ENCODE data around the gene ZNF331.

ZNF331 gene

DNA sequence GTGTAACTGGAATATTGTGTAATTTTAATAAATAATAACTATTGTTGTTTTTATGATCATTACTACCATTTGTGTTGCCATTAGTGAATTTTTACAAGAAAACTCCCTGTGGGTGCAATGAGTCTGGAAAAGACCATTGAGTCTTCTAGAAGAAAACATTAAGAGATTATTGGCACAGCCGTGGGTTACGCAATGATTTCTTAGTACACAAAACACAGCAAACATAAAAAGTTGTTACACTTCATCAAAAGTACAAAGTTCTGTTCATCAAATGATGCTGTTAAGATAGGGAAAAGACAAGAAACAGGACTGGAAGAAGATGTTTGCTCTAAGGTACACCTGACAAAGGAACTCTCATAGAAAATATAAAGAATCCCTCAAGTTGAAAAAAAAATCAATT lies 41.6 kb downstream of the ZNF331 start:
- no peak for DNase-seq

DNA sequence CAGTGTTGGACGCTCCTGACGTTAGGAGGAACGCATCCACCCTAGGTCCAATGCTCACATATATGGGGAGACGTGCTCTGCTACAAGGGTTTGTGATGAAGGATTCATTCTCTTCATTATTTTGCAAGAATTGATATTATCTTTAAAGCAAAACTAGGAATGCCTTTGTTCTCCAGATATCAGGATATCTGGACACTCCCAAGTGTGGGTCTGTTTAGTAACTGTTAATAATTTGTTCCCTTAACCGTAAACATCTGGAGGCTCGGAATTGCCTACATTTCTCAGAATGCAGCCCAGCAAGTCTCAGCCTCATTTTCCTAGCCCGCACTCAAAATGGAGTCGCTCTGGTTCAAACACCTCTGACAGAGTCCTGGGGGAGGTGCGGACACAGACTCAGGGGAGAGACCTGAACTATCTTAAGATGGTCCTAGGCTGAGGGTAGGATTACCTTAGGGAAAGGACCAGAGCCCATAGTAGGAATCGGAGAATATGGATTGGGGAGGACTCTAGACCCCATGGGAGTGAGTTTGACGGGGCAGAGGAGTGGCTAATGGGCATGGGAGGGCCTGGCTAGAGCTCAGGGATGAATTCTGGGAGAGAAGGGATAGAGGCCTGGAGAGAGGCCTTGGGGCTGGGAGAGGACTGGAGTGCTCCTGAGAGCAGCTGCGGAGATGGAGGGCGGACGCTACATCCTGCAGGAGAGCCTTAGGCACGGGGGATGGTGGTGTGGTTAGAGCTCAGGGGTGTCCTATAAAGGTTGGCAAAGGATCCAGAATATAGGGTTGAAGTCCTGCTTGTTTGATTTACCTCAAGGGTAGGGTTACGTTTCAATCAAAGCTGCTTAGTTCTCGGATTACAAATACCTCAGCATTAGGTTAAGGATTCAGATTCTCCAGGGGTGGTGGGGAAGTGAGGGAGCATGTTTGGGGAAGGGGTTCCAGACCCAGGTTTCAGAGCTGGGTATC lies 43.2 kb downstream of the ZNF331 start:
- DNase-seq = no peak

DNA sequence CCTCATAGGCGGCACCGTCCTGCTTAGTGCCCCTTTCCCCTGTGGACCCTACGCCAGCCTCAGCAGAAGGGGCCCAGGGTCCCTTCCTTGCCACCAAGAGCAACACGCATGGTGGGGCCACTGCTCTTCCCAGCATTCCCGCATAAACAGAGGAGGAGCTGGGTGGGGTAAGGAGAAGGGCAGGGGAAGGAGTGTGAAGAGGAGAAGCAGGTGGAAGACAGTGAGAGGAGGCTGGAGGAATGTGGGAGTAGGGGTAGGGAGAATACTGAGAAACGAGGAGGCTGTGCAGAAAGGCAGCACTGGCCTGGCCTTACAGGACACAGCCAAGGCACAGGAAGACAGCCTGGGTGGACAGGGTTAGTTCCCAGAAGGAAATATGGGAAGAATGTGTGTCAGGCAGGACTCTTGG lies 43.9 kb downstream of the ZNF331 start:
- no peak for DNase-seq

DNA sequence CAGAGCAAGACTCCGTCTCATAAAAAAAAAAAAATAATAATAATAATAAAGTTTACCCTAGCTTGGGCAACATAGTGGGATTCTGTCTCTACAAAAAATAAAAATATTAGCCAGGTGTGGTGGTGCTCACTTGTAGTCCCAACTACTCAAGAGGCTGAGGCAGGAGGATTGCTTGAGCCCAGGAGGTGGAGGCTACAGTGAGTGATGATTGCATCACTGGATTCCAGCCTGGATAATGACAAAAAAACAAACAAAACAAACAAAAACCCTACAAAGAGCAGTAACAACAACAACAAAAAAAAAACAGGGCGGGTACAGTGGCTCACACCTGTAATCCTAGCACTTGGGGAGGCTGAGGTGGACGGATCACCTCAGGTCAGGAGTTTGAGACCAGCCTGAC lies 45.2 kb downstream of the ZNF331 start:
- no peak for DNase-seq

DNA sequence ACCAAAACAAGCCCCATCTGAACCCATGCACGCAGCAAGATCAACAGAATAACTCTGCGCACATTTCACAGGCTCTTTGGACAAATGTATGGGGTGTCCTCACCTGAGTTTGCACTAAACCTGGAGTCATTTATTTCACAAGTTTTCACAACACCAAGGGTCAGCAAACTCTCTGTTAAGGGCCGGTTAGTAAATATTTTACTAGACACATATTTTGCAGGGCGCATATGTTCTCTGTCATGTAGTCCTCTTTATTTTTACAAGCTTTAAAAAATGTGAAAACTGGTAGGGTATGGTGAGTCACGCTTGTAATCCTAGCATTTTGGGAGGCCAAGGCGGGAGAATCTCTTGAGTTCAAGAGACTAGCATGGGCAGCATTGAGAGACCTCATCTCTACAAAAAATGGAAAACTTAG lies 48.3 kb downstream of the ZNF331 start:
- DNase-seq = no peak

DNA sequence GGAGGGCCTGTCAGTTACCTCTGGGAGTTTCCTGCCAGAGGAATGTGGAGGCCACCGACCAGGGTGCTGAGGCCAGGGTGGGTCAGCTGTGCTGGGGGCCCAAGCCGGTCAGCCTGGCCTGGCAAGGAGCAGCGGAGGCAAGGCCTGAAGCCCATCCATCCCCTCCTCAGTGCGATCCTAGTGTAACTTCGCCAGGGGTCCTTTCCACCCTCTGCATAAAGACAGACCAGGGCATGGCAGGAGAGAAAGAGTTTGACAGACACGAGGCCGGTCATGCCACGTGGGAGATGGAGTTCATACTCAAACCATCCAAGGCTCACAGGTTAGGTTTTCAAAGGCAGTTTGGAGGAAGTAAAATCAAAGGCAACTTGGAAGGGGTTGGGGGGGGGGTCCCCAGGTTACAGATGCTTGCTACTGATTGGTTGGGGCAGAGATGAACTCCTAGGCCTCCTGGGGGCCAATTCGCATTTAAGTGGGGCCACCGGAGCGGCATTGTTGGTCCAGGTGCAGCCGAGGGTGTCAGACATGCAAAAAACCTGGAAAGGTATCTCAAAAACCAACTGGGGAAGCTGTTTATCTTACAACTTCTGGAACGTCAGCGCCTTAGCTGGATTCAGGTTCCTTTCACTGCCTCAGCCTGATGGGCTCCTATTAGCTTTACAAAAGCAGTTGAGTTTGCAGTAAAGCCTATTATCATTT lies 57.0 kb downstream of the ZNF331 start:
- no peak for DNase-seq

DNA sequence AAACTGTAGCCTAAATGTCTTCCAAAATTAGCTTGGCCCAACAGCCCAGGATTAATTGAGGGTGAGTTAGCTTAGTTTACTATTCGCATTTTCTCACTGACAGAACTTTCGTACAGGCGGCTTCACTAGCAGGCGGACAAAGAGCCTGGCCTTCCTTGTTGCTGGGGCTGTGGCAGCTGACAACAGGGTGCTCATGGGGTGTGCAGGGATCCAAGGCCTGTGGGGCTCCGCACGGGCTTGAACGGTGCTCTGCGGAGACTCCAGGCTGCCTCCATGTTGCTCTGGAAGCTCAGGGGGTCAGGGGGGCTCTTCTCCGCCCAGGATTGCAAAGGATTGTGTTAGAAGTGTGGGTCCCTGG lies 57.5 kb downstream of the ZNF331 start:
- no peak for DNase-seq

DNA sequence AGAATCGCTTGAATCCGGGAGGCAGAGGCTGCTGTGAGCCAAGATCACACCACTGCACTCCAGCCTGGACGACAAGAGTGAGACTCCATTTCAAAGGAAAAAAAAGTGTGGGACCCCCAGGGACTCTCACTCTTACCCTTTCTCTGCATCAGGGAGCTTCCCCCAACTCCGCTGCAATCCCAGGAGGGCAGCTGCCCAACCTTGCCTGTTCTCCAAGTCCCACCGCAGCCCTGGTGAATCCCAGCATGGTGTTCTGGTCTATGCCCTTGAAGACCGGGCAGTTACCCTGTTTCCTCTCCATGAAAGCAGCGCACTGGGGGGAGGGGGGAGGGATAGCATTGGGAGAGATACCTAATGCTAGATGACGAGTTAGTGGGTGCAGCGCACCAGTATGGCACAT lies 58.1 kb downstream of the ZNF331 start:
- no peak for DNase-seq

DNA sequence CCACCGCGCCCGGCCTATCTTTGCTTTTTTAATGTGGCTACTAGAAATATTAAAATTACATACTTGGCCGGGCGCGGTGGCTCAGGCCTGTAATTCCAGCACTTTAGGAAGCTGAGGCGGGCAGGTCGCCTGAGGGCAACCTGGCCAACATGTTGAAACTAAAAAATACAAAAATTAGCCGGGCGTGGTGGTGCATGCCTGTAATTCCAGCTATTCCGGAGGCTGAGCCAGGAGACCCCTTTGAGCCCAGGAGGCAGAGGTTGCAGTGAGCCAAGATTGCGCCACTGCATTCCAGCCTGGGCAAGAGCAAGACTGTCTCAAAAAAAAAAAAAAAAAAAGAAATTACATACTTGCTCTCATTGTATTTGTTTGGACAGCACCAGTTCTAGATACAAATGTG lies 59.1 kb downstream of the ZNF331 start:
- no peak for DNase-seq

DNA sequence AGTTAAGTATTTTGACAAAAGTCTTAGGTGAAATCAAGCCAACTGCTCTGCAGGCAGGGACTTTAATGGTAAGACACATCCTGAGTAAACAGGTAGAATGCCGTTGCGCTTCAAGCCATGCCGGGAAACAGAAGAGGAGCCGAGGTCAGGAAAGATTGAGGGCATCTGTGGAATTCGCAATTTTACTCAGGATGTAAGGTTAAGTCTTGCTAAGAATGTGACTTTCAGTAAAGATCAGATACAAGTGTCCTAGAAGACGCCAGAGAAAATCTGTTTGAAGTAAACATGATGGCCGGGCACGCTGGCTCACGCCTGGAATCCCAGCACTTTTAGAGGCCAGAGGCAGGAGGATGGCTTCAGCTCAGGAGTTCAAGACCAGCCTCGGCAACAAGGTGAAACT lies 60.4 kb downstream of the ZNF331 start:
- DNase-seq = no peak

DNA sequence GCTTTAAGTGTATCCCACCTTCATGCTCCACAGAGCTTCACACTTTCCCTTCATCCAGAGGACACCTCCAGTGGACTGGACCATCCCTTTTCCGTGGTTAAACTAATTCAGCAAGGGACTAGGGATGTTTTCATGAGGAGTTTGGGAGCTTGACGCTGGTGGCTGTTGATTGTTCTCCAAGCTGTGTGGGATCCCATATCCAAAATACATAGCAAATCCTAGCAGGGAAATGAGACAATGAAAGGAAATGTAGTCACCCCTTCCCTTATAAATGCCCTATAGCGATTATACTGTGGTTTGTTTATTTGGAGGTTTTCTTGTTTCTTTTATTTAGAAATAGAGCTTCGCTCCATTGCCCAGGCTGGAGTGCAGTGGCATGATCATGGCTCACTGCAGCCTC lies 62.3 kb downstream of the ZNF331 start:
- no peak for DNase-seq

DNA sequence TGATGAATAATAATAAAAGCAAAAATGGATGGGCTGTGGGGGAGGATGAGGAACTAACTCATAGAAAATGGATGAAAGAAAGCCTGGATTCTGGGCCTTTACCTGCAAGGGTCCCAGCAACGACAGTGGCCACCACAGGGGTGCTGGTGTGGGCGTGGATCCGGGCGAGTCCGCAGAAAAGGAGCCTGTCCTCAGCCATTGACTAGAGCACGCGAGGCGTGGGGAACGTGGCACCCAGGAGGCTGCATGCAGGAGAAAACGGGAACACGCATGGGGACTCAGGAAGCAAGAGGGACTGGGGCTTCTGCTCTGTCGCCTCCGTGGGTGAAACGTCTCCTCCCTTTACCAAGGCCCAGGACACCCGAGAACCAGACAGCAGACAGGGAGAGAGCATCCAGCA lies 68.1 kb downstream of the ZNF331 start:
- DNase-seq = no peak

DNA sequence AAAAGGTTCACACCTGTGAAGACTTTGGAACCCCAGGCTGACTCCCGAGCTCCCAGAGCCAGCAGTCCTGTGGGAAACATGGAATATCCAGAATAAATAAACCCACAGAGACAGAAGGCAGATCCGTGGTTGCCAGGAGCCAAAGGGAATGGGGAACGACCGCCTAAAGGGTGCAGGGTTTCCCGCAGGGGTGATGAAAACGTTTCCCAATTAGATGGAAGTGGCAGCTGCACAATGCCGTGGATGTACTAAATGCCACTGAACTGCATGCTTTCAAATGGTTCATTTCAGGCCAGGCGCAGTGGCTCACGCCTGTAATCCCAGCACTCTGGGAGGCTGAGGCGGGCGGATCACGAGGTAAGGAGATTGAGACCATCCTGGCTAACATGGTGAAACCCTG lies 70.4 kb downstream of the ZNF331 start:
- DNase-seq = no peak

DNA sequence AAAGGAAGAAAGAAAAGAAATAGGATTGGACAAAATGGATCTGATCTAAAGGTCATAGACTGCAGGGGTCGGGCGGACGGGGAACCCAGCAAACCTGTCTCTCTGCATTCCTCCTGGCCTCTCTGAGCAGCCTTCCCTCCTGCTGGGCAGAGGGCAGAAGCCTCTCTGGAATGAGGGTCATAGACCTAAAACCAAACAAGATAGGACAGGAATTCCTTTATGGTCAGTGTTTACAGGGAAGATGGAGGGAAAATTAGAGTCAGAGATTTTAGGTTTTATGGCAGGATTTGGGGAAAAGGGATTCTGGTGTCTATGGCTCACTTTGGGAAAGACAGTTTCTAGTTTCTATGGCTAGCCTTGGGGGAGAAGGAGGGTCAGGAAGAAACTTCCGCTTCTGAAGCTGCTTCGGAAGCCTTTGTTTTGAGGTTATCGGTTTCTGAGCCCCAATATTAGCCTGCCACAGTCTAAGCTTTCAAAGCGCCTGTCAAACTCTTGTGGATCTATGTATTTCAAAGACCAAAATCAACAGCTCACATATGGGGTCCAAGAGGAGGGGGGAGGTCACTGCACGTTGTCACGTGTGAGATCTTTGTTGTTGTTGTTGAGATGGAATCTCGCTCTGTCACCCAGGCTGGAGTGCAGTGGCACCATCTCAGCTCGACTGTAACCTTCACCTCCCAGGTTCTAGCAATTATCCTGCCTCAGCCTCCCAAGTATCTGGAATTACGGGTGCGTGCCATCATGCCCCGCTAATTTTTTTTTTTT lies 75.0 kb downstream of the ZNF331 start:
- DNase-seq = no peak

DNA sequence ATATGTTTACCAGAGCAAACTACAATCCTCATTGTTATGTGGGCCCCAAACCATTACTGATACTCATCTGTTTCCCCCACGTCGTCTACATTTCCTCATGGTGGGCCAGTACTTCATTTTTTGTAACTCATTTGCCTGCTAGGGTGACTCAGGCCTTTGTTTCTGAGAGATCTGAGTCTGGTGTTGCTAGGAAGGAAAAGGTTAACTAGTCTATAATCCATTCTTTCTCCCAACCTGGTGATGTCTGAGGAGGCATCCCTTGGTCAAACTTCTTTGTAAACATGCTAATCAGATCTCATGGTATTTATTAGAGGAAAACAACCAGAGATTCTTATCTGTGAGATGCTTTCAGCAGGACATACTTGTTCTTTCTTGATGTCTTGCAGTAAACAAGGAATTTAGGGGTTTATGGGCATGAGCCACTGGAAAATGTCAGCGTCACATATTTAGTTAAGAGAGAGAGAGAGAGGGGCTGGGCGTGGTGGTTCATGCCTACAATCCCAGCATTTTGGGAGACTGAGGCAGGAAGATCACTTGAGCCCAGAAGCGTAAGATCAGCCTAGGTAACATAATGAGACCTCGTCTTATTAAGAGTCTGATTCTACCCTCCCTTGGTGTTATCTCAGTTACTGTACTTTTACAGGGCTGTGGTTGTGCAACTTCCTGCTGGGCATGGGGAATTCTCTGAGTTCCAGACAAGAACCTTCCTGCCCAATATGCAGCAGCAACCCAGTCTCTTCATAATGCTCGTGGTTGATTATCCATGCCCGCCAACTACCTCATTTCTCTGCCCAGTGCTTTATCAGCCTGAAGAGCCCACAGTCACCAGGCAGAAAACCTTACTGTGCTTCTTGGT lies 84.2 kb downstream of the ZNF331 start:
- DNase-seq = no peak

DNA sequence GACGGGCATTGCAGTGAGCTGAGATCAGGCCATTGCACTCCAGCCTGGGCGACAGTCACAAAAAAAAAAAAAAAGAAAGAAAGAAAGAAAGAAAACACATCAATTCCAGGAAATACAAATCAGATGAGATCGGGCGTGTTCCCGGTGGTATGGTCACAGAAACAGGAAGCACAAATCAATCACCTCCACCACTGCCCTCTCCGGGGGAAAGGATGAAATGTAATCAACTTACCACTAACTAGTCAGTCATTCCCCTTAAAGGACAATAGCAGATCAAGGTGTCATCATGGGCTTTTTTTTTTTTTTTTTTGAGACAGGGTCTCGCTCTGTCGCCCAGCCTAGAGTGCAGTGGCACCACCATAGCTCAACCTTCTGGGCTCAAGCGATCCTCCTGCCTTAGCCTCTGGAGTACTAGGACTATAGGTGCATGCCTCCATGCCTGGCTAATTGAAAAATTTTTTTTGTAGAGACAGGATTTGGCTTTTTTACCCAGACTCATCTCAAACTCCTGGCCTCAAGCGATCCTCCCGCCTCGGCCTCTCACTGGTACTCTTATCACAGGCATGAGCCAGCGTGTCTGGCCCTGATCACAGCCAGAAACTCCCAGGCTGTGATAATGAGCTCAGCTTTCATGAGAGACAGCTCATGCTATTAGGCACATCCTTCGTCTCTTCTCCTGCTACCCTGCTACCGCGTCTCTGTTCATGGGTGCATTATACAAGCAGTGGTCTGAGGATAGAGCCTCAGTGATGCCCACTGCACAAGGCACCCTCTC lies 87.0 kb downstream of the ZNF331 start:
- DNase-seq = no peak

DNA sequence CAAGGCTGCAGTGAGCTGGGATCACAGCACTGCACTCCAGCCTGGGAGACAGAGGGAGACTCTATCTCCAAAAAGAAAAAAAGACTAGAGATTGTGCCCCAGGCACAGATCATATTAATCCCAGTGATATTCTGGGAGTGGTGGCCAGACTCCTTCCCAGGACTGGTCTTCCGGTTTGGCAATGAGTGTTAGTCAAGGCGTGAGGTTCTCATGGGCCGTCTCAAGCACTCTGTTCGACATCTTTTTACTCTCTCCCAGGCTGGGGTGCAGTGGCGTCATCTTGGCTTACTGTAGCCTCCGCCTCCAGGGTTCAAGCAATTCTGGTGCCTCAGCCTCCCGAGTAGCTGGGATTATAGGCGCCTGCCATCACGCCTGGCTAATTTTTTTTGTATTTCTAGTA lies 88.5 kb downstream of the ZNF331 start:
- no peak for DNase-seq

DNA sequence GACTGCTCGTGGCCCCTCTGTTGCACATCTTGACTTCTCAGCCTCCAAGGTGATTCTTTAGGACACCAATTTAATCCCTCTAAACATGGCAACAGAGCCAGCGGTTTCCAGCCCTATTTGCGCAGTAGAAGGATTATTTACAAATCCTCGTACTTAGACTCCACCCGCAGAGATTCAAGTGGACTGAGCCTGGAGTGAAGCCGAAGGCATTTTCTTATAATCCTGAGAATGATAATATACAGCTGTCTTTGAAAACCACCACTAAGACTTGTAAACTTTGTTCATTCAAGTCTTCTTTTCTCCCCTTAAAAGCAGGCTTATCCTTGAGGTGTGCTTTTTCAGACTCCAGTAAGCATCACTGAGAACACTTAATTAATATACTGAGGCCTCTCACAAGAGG lies 89.0 kb downstream of the ZNF331 start:
- no peak for DNase-seq
